Lung microvascular endothelial cell (primary cell): ENCODE results near the gene YAP1. TPM values are rescaled to one million over a fixed set of nuclear protein-coding genes. Genes with fewer than 3 reads are reported as not detected.

Experiments
- DNase-seq, 2 donors: peaks; one replicate each; pipeline versions ENCODE4 v3.0.0 to v3.0.0-alpha.2; 2010; ENCODE audit warnings: low read depth in 2 of 2
- total RNA-seq: library from RNA; depleted of rRNA; stranded (reverse); fragments of >200 nt; gene quantifications from 2 replicates; pipeline ENCODE4 v1.2.1, GENCODE V29; 2014

YAP1 gene
- total RNA-seq, 1 donor from 2014 or later, result 94.6 TPM

GRCh38 chr11:102157219-102157618, 47.0 kb downstream of the YAP1 start:
- peak in 1 of 2 donors; percentile 70 for DNase-seq

- DNase-seq, result no peak
Observed at GRCh38 chr11:102158164-102158735, 48.0 kb downstream of the YAP1 start.

GRCh38 chr11:102163368-102163767, 53.1 kb downstream of the YAP1 start:
- DNase-seq, result no peak

- DNase-seq, result no peak
Observed at GRCh38 chr11:102166175-102167064, 56.2 kb downstream of the YAP1 start.

- DNase-seq, result no peak
Observed at GRCh38 chr11:102168481-102168880, 58.2 kb downstream of the YAP1 start.

- peak in 1 of 2 donors; percentile 30 for DNase-seq
Observed at GRCh38 chr11:102171101-102171500, 60.9 kb downstream of the YAP1 start.

- peak; percentile 7 to 56 for DNase-seq
Observed at GRCh38 chr11:102172127-102172848, 62.0 kb downstream of the YAP1 start.

- DNase-seq, result peak in 1 of 2 donors; percentile 7
Observed at GRCh38 chr11:102177126-102177525, 66.9 kb downstream of the YAP1 start.

- peak; percentile 71 to 91 for DNase-seq
Observed at GRCh38 chr11:102177974-102178631, 67.9 kb downstream of the YAP1 start.

- no peak for DNase-seq
Observed at GRCh38 chr11:102179371-102179770, 69.1 kb downstream of the YAP1 start.

GRCh38 chr11:102184269-102184987, 74.2 kb downstream of the YAP1 start:
- no peak for DNase-seq

- no peak for DNase-seq
Observed at GRCh38 chr11:102186551-102187191, 76.4 kb downstream of the YAP1 start.

- no peak for DNase-seq
Observed at GRCh38 chr11:102187416-102188151, 77.3 kb downstream of the YAP1 start.

GRCh38 chr11:102188488-102188887, 78.2 kb downstream of the YAP1 start:
- DNase-seq, result no peak

GRCh38 chr11:102191832-102192231, 81.6 kb downstream of the YAP1 start:
- DNase-seq, result no peak

GRCh38 chr11:102192349-102193066, 82.3 kb downstream of the YAP1 start:
- DNase-seq, result no peak

GRCh38 chr11:102194257-102194656, 84.0 kb downstream of the YAP1 start:
- no peak for DNase-seq

- no peak for DNase-seq
Observed at GRCh38 chr11:102194990-102195389, 84.7 kb downstream of the YAP1 start.

- no peak for DNase-seq
Observed at GRCh38 chr11:102196351-102196750, 86.1 kb downstream of the YAP1 start.
